Loucy (cell line): ENCODE measurements around the gene SPACA9.

Experiments used
- EZH2phosphoT487 ChIP-seq: fragments of 200-600 bp; IDR thresholded peaks from 2 replicates; pipeline ENCODE4 v1.6.1; 2018; ENCODE audit warnings: antibody characterized with exemption, mild to moderate bottlenecking, moderate library complexity, borderline replicate concordance
- TF ChIP-seq, protein P1 (sequence below): fragments of 200-600 bp; sonication (generic); conservative IDR thresholded peaks from 2 replicates; pipeline ENCODE4 v1.5.1; 2014; ENCODE audit warnings: mild to moderate bottlenecking, antibody characterized with exemption, low read length

DNA sequence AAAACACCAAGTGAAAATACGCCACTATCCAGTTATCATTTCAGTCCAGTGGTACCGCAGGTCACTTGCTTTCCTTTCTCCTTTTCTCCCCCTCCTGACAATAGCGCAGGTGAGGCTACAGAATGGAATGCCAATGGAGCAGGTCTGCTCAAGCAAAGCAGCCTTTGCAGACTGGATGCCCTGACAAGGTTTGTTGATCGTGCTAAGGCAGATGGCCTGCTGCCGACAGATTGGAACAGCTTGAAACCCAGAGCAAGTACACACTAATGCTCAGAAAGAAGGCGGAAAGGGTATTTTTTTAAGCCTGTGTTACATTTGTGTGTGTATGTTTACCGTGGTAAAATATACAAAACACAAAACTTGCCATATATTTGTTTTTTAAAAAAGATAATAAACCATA, 19.4 kb downstream of the SPACA9 start:
- TF ChIP-seq, protein P1, sequence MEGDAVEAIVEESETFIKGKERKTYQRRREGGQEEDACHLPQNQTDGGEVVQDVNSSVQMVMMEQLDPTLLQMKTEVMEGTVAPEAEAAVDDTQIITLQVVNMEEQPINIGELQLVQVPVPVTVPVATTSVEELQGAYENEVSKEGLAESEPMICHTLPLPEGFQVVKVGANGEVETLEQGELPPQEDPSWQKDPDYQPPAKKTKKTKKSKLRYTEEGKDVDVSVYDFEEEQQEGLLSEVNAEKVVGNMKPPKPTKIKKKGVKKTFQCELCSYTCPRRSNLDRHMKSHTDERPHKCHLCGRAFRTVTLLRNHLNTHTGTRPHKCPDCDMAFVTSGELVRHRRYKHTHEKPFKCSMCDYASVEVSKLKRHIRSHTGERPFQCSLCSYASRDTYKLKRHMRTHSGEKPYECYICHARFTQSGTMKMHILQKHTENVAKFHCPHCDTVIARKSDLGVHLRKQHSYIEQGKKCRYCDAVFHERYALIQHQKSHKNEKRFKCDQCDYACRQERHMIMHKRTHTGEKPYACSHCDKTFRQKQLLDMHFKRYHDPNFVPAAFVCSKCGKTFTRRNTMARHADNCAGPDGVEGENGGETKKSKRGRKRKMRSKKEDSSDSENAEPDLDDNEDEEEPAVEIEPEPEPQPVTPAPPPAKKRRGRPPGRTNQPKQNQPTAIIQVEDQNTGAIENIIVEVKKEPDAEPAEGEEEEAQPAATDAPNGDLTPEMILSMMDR = no peak
- no peak for TF ChIP-seq EZH2phosphoT487
